ENCODE measurements around the gene DNAJC18. TPM values are rescaled to one million over a fixed set of nuclear protein-coding genes. Genes with fewer than 3 reads are reported as not detected.

DNAJC18 gene
- total and polyA plus RNA-seq, 2 of the 8 experiments (the other 6 are each of a cell fraction or from before 2014, with no cell fraction given): 7.8 to 29.2 TPM

GRCh38 chr5:139410993-139411828 lies 28.1 kb downstream of the DNAJC18 start:
- Histone ChIP-seq H3K56ac (replicated peaks; ENCODE audit: insufficient read length, low read depth, low read length) (no peak overlapping the region), H3K23me2 (ENCODE audit: low read depth, low read length) (no peaks in the 10 kb centered on the region), H3K79me1 (ENCODE audit: low read depth, low read length) (no peaks in the 10 kb centered on the region), H3K27me3 (replicated peaks in 1 of 4; ENCODE audit: control insufficient read depth in 3 of 4, extremely low read depth in 1 of 4, insufficient read depth in 3 of 4, low read length in 3 of 4) (0 out of 7 replicates have a peak, but pooled peaks cover 0 to 4% (median 0%) of the 10 kb centered on the region in 4 experiments), H4K91ac (replicated peaks; ENCODE audit: insufficient read length, low read length) (no peak overlapping the region), H3K4me3 (ENCODE audit: extremely low read depth in 1 of 4, insufficient read depth in 2 of 4, low read depth in 3 of 4, low read length in 4 of 4) (no peak overlapping the region), H3K79me2 (ENCODE audit: control insufficient read depth in 1 of 2, insufficient read depth in 2 of 2, low read length in 2 of 2) (no peaks in the 10 kb centered on the region), H3K36me3 (ENCODE audit: control insufficient read depth in 2 of 4, insufficient read depth in 4 of 4, low read length in 3 of 4) (peaks cover 0 to 11% (median 3%) of the 10 kb centered on the region in 4 experiments; a peak in 4 of 8 replicates), H3K9me3 (ENCODE audit: insufficient read depth in 2 of 2, low read depth in 1 of 2, low read length in 1 of 2) (no peaks in the 10 kb centered on the region), H3K18ac (ENCODE audit: extremely low read depth, low read length) (no peak overlapping the region), H3K23ac (ENCODE audit: insufficient read length) (no peak overlapping the region), H2BK20ac (ENCODE audit: low read length) (no peak overlapping the region), H2AFZ (ENCODE audit: low read length) (no peak overlapping the region), H3K27ac (ENCODE audit: low read depth, low read length) (no peak overlapping the region), H3K14ac (ENCODE audit: insufficient read length) (no peak overlapping the region), H2AK5ac (ENCODE audit: low read depth, low read length) (no peak overlapping the region), H4K20me1 (replicated peaks in 1 of 2; ENCODE audit: control insufficient read depth in 1 of 2, insufficient read depth in 2 of 2, low read length in 2 of 2) (no peaks in the 10 kb centered on the region), H2BK120ac (replicated peaks; ENCODE audit: low read depth, low read length) (no peak overlapping the region), H2BK5ac (ENCODE audit: low read depth, low read length) (no peak overlapping the region), H4K8ac (ENCODE audit: extremely low read depth, insufficient read depth, low read length) (no peak overlapping the region), H3K4ac (replicated peaks; ENCODE audit: insufficient read length, low read depth, low read length) (no peak overlapping the region), H3K4me2 (ENCODE audit: insufficient read depth in 1 of 2, low read depth in 2 of 2, low read length in 2 of 2) (no peak overlapping the region), H4K5ac (ENCODE audit: insufficient read length, low read depth, low read length) (no peak overlapping the region), H3K9ac (replicated peaks in 1 of 4; ENCODE audit: extremely low read depth in 1 of 4, low read depth in 3 of 4, low read length in 3 of 4) (no peak overlapping the region), H2BK15ac (ENCODE audit: low read length) (no peak overlapping the region), H3K4me1 (replicated peaks in 1 of 4; ENCODE audit: control insufficient read depth in 3 of 4, insufficient read depth in 4 of 4, low read length in 3 of 4) (no peaks in the 10 kb centered on the region), H2BK12ac (ENCODE audit: low read depth, low read length) (no peak overlapping the region)
- TF ChIP-seq FOSL1 (IDR thresholded peaks at IDR 0.05; ENCODE audit: insufficient read depth, low read depth, low read length): no peak
- ChIA-PET CTCF (ENCODE audit: partially characterized antibody) (interaction anchor here (0.6 to 8.2 kb wide), 9 partner anchors 9 to 107 kb away, joined by 3 to 69 read pairs (median 4); no protein-coding TSS in a partner anchor), POLR2A (ENCODE audit: partially characterized antibody) (interaction anchor here (0.6 to 1.5 kb wide), 7 partner anchors 10 to 150 kb away, joined by 3 to 6 read pairs (median 4); partner anchors contain the start of genes ECSCR, PROB1 and UBE2D2)
- DNase-seq (ENCODE audit: low read depth in 1 of 2, low spot score in 2 of 2): no peak
- FAIRE-seq: no peak
- 86% methylated on average over 17 of the region's 17 CpGs; no CpG with 5 or more reads in 1 of the 2 experiments for WGBS, 2 experiments (ENCODE audit: extremely low coverage in 1 of 2, insufficient coverage in 1 of 2, insufficient read length in 1 of 2, insufficient replicate concordance in 2 of 2, low coverage in 1 of 2, low lambda C conversion rate in 2 of 2, missing lambda C conversion rate in 1 of 2)
